GM12864 (cell line): Measurements from ENCODE around the gene KMT2D.

ENCODE experiments used
- DNase-seq: peaks from one replicate; pipeline ENCODE4 v3.0.0-alpha.2; 2011; ENCODE audit warnings: low read depth
- H3K4me3 ChIP-seq: 2 replicates; pipeline ENCODE4 v1.5.1; 2011; ENCODE audit warnings: mild to moderate bottlenecking, low read depth, low read length, control low read depth
- CTCF ChIP-seq: IDR thresholded peaks from 2 replicates; pipeline ENCODE4 v1.5.1; 2011; ENCODE audit warnings: low read depth, mild to moderate bottlenecking, moderate library complexity, low read length, control low read depth, inconsistent platforms; ENCODE audit errors: missing control alignments

KMT2D gene

DNA sequence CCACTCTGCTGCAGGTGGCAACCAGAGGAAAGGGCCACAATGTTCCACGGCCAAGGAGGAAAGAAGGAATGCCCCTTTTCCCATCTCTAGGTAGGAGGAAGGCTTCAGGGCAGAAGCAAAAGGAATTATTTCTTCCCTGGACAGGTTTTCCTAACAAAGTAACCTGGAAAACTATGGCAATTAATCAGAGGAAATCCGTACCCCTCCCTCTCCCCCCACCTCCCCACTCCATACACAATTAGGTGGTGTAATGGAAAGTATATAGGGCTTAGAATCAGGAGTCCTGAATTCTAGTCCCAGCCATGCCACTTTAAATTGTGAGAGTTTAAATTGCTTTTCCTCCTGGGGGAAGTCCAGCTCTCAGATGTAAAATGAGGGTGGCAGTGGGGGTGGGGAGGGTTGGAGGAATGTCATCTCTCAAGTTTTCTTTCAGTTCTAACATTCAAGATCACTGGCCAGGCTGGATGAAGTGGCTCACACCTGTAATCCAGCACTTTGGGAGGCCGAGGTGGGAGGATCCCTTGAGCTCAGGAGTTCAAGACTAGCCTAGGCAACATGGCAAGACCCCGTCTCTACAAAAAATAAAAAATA is 32.3 kb upstream of the KMT2D start:
- TF ChIP-seq CTCF, result no peak
- DNase-seq, result no peak
- H3K4me3 ChIP-seq, result no peak overlapping the region

DNA sequence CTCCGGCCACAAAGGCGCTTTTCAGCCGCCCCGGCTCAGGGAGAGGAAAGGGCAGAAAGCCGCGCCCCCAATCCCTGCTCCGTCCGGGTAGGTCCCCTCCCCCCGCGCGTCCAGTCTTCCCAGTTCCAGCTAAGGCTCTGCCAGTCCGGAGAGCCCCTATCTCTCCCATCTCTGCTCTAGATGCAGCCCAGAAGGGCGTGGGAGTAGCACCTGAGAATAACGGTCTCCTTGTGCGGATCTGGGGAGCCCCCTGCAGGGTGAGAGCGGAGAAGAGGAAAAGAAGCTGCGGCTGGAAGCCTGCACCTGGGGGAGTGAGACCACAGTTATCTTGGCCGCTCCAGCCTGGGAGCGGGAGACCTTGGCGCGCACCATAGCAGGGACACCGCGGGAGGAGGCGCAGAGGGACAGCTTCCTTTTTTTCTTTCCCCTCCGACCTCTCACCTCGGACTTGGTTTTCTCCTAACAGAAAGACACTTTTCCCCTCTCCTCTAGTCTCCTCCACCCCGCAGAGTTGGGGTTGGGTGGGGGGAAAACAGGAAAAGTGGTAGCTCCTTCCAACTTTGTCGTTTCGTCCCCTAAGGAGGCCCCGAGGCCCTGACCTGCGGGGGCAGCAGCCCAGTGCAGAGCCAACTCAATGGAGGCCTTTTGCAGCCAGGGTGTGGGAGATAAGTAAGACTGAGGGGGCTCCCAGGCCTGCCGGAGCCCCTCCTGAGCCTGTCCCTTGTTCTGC is 31.7 kb upstream of the KMT2D start:
- no peak for DNase-seq
- TF ChIP-seq CTCF, result peak; percentile 64
- no peak overlapping the region for H3K4me3 ChIP-seq

DNA sequence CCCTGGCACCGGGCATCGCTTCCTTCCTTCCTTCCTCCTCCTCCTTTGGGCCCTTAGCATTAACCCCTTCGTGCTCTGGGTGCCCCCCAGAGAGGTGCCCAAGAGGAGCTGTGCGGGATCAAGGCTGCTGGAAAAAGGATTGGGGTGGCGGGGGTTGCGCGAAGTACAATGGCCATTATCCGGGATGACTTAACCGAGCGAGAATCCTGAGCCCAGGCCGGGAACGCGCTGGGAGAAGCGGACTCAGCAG is 31.2 kb upstream of the KMT2D start:
- DNase-seq, result no peak
- H3K4me3 ChIP-seq, result no peak overlapping the region

DNA sequence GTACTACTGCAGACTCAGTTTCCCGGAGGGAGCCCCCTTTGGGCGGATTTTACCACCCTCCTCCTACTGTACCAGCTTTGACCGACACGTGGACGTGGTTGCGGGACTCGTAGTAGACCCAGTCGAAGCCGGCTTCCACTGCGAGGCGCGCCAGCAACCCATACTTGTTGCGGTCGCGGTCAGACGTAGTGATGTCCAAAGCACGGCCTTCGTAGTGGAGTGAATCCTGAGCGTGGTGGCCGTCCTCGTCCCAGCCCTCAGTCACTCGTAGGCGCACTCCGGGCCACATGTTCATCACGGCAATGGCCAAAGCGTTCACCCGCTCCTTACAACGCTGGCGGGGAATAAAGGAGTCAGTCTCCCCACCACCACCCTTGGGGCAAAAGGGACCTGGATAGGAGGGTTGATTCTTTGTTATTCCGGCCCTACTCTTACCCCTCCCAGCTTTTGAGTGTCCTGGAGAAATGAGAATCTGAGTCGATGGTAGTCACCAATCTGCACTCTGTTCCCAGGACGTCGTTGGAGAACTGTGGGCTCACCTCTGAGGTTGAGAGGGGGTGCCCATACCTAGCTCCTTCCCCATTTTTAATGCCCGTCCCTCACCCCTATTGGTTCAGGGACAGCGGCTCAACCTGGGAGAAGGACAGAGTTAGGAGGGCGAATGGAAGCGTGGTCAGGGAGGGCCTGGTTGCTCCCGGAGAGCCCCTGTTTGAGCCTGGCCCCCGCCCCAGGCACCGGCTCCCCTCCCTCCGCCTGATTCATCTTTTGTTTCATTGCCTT is 30.7 kb upstream of the KMT2D start:
- no peak for DNase-seq
- TF ChIP-seq CTCF, result no peak
- H3K4me3 ChIP-seq, result no peak overlapping the region

More for the DNA sequence above, 31.2 kb upstream of the KMT2D start:
- no peak for TF ChIP-seq CTCF

DNA sequence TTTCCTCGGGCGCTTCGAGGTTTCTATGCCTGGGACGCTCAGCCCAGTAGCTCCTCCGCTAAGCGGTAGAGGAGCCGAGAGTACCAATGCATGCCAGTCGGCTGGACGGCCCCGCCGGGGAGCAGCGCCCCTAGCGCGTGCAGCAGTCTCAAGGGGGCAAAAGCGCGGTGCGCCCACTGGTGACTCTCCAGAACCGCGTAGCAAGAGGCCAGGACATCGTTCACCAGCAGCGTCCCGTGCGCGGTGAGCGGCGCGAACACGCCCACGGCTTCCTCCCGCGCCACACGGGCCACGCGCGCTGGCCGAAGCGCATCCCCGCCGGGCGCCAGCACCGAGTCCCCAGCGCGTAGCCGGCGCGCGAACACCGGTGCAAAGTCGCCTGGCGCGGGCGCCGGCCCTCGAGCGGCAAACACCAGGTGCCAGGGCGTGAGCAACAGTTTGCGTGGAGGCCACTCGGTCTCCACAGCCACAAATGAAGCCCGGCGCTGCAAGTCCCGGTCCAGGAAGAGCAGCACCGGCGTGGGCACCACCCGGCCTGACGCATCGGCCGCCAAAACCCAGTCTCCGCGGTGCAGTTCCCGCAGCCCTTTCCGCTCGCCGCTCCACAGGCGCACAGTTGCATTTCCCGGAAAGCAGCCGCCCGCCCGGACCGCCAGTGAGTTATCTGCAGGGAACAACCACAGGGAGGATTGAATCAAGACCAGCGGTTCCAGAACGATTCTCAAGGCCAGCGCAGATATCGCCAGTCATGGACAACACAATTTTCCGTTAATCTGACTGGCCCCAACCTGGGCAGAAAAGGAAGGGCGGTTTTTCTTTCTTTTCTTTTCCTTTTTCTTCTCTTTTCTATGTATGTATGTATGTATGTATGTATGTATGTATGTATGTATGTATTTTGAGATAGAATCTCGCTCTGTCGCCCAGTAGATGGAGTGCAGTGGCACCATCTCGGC is 29.5 kb upstream of the KMT2D start:
- TF ChIP-seq CTCF, result peak; percentile 44
- no peak for DNase-seq
- H3K4me3 ChIP-seq, result peak overlapping the region; percentile 42

DNA sequence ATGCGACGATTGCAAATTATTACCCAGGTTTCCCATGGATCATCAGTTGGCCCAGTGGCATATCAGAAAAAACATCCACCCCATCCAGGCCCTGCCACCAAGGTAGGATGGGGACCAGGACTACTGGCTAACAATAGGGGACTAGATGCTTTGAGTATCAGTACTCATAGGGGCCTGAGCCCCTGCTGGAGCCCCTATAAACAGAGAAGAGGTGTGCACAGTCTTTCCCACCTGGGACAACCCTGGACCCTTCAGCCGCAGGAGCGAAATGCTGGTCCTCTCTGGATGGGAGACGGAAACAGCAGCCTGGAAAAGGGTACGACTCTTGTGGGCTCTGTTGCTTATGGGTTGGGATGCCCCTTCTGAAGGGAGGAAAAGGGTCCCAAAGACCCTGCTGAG is 28.3 kb upstream of the KMT2D start:
- DNase-seq, result no peak
- TF ChIP-seq CTCF, result no peak
- H3K4me3 ChIP-seq, result no peak overlapping the region
